Measurements from ENCODE around the gene PIANP.
A peak's percentile ranks its signal among the peaks of the same experiment; 100 is the strongest.

Gene PIANP

GRCh38 chr12:6644903-6645302, 55.7 kb downstream of the PIANP start:
- H3K9ac ChIP-seq (ENCODE audit: low read length): no peak overlapping the region
- H3K36me3 ChIP-seq (replicated peaks; ENCODE audit: insufficient read depth, low read length): no peaks in the 10 kb centered on the region
- no peaks in the 10 kb centered on the region for H4K20me1 ChIP-seq (ENCODE audit: insufficient read depth, low read length)
- no peak overlapping the region for H2AFZ ChIP-seq (ENCODE audit: low read length)
- no peak overlapping the region for H3K4me3 ChIP-seq (ENCODE audit: low read length)
- no peak for DNase-seq
- H3K79me2 ChIP-seq (ENCODE audit: low read length): no peaks in the 10 kb centered on the region
- TF ChIP-seq EZH2 (optimal IDR thresholded peaks at IDR 0.05; ENCODE audit: low read depth, low read length) (no peak), CTCF (IDR thresholded peaks at IDR 0.05; ENCODE audit: low read length) (no peak), EZH2phosphoT487 (IDR thresholded peaks at IDR 0.05; ENCODE audit: low read length) (no peak)
- H3K27ac ChIP-seq (ENCODE audit: low read length): no peak overlapping the region
- peaks cover 16% of the 10 kb centered on the region; the same call in 1 of the 2 replicates for H3K27me3 ChIP-seq (replicated peaks; ENCODE audit: insufficient read depth, low read length)
- no peaks in the 10 kb centered on the region for H3K4me1 ChIP-seq (ENCODE audit: low read length)
- no peaks in the 10 kb centered on the region for H3F3A ChIP-seq (ENCODE audit: insufficient read depth, low read length)
- no peak overlapping the region for H3K4me2 ChIP-seq (ENCODE audit: low read depth, low read length)
- H3K9me2 ChIP-seq (replicated peaks; ENCODE audit: insufficient read depth, low read length): no peaks in the 10 kb centered on the region
- H3K9me3 ChIP-seq (replicated peaks; ENCODE audit: insufficient read depth, low read length): no peaks in the 10 kb centered on the region

- peaks cover 23% of the 10 kb centered on the region; the same call in 1 of the 2 replicates for H3K27me3 ChIP-seq (replicated peaks; ENCODE audit: insufficient read depth, low read length)
- H2AFZ ChIP-seq (ENCODE audit: low read length): peak overlapping the region; percentile 67
- no peak for TF ChIP-seq CTCF (IDR thresholded peaks at IDR 0.05; ENCODE audit: low read length)
- no peaks in the 10 kb centered on the region for H4K20me1 ChIP-seq (ENCODE audit: insufficient read depth, low read length)
- no peak overlapping the region for H3K27ac ChIP-seq (ENCODE audit: low read length)
- H3K9ac ChIP-seq (ENCODE audit: low read length): no peak overlapping the region
- no peaks in the 10 kb centered on the region for H3K9me2 ChIP-seq (replicated peaks; ENCODE audit: insufficient read depth, low read length)
- no peaks in the 10 kb centered on the region for H3F3A ChIP-seq (ENCODE audit: insufficient read depth, low read length)
- H3K4me2 ChIP-seq (ENCODE audit: low read depth, low read length): peak overlapping the region; percentile 17; the same call in 1 of the 2 replicates
- H3K4me1 ChIP-seq (ENCODE audit: low read length): no peaks in the 10 kb centered on the region
- H3K4me3 ChIP-seq (ENCODE audit: low read length): no peak overlapping the region
- H3K9me3 ChIP-seq (replicated peaks; ENCODE audit: insufficient read depth, low read length): no peaks in the 10 kb centered on the region
- no peaks in the 10 kb centered on the region for H3K79me2 ChIP-seq (ENCODE audit: low read length)
- DNase-seq: no peak
- no peaks in the 10 kb centered on the region for H3K36me3 ChIP-seq (replicated peaks; ENCODE audit: insufficient read depth, low read length)
Measured at GRCh38 chr12:6644257-6644596, 56.4 kb downstream of the PIANP start.
